ENCODE results near the gene ZMIZ1.

Gene ZMIZ1

DNA sequence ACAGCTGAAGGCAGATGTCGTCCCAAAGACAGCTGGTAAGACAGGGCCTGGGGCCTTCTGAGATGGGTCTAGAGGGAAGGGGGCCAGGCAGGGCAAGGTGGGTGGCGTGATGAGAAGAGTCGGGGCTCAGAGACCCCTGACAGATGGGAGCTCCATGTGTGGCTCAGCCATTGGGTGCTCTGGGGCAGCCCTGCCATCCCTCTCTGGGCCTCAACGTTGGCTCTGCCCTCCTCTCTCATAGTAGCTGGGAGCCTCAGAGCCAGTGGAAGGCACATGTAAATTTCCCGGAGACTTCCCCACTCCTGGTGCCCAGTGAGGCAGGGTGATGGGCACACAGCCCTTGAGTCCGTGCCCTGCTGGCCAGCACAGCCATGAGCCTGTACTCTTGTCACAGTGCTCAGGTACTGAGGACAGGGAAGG lies 280.3 kb downstream of the ZMIZ1 start:
- no peak for DNase-seq

DNA sequence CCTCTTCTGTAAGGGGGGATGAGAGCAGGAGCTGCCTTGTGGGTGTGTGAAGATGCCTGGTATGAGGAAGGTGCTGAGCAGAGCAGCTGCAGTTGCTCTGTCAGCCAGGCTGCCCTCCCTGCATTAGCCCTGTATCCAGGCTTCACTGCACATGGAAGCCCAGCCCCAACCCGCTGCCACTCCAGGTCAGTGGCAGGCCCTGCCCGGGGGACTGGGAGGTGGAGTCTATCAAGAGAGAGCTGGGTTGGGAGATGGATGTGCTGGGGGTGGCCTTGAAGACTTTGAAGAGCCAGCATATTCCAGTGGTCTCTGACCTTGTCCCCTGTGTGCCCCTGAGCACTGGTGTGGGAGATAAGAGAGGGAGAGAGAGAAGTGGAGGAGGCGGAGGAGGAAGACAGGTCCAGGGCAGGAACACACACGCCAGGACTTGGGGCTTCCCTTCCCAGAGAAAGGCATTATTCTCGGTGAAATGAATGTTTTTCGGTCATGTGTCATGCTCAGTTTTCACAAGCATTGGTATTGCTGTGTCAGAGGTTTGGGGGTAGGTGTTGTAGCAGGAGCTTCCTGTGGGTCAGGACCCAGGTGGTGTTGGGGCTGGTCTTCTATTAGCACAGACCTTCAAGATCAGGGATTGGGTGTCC lies 281.1 kb downstream of the ZMIZ1 start:
- no peak for DNase-seq

DNA sequence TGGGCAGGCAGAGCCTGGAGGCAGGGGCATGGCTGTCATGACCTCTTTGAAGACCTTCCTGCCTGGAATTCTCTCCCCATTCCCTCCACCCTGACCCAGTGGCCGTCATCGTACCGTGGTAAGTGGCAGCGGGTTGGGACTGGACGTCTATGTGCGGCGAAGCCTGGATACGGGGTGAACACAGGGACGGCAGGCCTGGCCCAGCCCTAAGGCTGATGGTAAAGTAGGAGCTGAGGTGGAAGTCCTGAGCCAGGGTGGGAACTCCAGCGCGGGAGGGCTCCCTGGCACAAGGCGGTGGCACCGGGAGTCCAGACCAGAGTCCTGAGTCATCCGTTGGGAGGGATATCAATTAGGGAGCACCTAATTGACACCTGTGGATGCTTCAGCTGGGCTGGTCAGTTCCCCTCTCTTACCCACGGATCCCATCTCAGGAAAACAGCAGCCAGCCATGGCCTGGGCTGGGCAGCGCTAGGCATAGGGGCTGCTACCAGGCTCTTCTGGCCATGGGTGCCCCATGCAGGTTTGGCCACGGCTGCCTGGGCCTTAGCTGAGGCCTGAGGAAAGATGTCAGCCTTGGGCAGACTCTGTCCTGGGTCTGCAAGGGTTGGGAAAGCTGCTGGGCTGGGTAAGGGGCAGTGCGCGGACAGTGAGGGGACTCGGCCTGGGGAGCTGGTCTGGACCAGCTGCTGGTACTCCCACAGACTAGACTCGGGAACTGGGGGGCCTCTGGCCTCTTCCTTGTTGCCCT lies 281.8 kb downstream of the ZMIZ1 start:
- DNase-seq: no peak

DNA sequence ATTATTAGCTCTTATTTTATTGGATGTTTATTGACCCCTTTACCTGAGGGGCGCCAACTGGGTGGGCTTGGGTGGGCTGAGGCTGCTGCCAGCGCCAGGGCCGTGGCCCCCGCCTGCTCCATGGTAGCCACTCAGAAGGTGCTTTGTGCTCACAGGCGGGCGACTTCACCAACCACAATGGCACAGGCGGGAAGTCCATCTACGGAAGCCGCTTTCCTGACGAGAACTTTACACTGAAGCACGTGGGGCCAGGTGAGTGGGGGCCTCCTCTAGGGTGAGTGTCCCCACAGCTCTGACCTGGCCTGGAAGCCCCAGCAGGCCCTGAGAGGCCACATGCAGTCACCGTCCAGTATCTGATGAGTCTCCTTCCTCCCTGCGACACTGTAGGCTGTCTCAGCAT lies 282.6 kb downstream of the ZMIZ1 start:
- DNase-seq: no peak

DNA sequence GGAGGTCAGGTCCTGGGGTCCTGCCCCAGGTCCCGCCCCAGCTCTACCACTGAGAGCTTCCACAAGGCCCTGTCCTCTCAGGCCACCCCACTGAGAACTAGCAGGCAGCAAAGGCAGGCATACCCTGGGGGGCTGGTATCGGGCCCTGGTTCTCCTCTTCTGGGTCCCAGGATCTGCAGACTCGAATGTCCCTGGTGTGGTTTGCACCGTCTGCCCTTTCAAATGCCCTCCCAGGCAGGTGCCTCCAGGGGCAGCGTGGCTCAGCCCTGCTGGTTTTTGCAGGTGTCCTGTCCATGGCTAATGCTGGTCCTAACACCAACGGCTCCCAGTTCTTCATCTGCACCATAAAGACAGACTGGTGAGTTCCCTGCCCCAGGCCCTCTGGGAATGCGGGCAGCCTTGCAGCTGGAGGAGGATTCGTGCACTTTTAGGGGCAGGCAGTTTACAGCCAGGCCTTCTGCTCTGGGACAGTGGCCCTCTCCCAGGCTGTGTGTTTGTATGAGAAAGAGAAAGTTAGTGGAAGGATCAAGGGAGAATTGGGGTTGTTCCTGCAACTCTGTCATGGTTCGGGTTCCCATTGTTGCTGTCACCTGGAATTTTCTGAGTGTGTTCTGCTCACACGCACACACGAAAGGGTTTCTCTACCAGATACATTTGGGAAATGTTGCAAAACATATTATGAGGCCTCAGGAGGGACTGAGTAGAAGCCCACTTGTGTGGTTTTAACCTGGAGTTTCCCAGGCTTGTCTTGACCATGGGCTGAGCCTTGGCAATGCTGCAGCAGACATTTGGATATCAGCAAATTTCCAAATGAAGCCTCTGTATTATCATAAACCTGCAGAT lies 283.5 kb downstream of the ZMIZ1 start:
- DNase-seq: no peak

DNA sequence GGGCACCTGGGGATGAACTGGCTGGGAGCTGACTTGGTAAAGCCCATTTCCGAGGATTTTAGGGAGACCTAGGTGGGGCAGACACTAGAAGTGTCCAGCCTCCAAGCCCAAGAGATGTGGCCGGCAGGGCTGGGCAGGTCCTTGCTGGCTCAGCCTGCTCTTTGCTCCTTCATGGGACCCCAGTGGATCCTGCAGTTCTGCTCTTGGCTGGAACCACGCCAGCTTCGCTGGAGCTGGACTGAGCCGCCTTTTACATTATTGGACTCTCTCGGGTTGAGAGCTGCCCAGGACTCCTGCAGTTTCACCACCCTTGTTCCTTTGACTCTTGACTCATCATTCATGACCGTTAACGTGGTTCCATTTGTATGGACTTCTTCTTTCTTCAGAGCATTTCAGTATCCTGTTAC lies 284.2 kb downstream of the ZMIZ1 start:
- DNase-seq: no peak

DNA sequence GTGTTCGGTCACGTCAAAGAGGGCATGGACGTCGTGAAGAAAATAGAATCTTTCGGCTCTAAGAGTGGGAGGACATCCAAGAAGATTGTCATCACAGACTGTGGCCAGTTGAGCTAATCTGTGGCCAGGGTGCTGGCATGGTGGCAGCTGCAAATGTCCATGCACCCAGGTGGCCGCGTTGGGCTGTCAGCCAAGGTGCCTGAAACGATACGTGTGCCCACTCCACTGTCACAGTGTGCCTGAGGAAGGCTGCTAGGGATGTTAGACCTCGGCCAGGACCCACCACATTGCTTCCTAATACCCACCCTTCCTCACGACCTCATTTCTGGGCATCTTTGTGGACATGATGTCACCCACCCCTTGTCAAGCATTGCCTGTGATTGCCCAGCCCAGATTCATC lies 285.0 kb downstream of the ZMIZ1 start:
- no peak for DNase-seq

DNA sequence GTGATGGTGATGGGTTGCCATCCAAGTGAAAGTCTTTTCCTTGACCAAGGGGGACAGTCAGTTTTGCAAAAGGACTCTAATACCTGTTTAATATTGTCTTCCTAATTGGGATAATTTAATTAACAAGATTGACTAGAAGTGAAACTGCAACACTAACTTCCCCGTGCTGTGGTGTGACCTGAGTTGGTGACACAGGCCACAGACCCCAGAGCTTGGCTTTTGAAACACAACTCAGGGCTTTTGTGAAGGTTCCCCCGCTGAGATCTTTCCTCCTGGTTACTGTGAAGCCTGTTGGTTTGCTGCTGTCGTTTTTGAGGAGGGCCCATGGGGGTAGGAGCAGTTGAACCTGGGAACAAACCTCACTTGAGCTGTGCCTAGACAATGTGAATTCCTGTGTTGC lies 285.4 kb downstream of the ZMIZ1 start:
- DNase-seq: no peak

DNA sequence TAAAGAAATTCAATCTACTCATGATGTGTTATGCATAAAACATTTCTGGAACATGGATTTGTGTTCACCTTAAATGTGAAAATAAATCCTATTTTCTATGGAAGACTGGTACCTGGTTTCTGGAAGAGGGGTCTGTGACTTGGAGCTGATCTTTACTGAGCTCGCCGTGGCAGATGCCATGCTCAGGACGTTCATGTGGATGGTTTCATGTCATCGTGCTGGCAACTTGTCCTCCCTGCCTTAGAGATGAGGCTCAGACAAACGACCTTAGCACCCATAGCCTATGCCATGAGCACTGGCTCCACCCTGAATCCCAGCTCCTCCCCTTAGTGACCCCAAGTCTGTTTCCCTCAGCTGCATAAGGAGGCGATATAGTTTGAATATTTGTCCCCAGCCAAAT lies 285.8 kb downstream of the ZMIZ1 start:
- DNase-seq: no peak

DNA sequence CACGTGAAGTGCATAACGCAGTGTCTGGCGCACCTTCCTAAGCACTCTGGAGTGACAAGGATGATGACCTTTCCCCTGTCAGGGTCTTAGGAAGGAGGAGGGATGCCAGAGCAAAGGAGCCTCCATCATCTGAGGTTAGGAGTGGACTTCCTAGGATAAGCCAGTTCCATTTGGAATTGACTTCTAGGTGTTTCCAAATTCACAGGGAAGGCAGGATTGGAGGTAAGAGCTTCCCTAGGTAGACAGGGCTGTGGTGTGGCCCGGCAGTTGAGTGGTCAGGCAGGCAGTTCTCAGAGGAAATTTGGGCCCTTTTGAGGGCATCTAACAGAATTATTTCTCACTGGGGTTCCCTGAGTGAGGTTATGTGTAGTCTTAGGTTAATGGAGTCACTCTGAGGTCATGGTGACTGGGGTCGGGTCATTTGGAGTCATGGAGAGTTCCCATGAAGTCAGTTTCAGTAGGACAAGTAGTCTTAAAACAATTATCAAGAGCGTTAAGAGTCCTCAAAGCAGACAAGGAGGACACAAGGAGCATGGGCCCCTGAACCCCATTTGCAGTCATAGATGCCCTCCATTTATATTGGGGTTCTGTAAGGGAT lies 286.8 kb downstream of the ZMIZ1 start:
- no peak for DNase-seq

DNA sequence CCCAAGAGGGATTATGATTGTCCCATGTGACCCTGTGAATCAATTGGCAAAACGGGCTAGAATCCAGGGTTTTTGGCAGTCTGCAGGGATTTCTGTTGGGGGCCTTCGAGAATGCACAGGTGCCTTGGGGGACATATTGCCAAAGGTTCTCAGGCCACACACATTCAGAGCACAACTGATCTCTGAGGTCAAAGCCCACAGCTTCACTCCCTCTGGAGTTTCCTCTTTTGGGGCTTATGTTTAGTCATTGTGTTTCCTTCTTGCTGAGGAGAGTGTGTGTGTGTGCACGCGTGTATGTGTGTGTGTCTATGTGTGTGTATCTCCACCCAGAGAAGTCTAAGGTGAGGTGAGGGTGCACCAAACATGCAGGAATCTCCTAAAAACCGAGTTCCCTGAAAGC lies 287.3 kb downstream of the ZMIZ1 start:
- DNase-seq: no peak

DNA sequence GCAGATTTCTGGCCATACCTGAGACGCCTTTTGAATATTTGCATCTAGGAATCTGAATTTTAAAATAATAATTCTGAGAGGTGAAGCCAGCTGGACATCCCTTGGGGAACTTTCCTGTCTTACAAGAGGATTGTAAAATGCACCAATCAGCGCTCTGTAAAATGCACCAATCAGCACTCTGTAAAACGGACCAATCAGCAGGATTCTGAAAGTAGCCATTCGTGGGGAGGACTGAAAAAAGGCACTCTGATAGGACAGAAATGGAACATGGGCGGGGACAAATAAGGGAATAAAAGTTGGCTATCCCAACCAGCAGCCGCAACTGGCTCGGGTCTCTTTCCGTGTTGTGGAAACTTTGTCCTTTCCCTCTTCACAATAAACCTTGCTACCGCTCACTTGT lies 288.4 kb downstream of the ZMIZ1 start:
- DNase-seq: no peak

DNA sequence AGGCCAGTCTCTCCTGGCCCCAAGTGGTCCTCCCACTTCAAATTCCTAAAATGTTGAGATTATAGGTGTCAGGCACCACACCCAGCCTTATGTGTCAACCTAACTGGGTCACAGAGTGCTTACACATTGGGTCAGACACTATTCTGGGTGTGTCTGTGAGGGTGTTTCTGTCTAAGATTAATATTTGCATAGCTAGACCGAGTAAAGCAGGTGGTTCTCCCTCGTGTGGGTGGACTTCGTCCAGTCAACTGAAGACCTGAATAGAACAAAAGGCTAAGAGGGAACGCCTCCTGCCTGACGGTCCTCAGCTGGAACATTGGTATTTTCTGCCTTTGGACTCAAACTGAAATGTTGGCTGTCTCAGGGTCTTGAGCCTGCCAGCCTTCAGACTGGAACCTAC lies 290.0 kb downstream of the ZMIZ1 start:
- no peak for DNase-seq

DNA sequence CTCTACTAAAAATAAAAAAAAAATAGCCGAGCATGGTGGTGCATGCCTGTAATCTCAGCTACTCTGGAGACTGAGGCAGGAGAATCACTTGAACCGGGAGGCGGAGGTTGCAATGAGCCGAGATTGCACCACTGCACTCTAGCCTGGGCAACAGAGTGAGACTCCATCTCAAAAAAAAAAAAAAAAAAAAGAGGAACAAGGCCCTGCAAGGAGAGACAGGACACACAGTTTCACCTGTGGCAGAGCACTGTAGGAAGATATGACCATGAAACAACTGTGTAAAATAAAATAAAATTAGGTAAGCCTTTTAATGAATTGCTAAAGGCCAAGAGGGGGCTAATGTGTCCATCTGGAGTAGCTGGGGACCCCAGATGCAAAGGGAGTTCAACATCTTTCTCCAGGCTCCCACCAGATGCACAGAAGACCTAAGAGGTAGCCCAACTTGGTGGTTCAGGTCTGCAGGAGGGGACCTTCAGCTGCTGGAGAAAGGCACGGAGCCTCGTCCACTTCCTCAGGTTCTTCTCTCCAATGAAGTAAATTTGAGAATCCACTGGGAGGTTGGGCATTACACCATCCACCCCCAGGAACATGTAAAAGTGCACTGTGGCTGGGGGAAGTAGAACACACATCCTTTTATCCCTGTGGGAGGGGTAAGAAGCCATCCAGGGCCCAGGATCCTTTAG lies 291.2 kb downstream of the ZMIZ1 start:
- no peak for DNase-seq

DNA sequence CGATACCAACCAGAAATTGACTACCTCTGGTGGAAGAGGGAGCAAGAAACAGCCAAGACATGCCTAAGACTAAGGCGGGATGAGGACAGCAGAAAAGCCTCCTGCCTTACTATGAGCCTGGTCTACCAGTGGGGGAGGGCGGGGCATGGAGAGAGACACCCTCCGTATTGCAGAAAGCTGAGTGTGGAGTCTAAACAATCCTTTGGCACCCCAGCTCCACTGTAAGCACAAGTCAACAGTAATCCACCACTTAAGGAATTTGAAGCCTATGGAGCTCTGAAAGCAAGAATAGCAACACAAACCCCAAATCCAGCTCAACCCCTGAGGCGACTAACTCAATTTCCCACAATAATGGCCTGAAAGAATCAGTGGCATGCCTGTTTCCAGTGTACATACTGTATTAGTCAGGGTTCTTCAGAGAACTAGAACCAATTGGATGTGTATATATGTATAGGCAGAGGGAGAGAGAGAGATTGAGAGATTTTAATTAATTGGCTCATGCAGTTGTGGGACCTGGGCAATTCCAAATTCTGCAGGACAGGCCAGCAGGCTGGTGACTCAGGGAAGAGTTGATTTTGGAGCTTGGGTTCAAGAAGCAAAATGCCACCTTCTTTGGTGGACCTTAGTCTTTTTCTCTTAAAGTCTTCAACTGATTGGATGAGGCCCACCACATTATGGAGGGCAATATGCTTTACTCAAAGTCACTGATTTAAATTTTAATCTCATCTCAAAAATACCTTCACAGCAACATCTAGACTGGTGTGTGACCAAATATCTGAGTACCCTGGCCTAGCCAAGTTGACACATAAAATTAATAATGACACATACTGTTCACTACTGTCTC lies 292.0 kb downstream of the ZMIZ1 start:
- DNase-seq: no peak

DNA sequence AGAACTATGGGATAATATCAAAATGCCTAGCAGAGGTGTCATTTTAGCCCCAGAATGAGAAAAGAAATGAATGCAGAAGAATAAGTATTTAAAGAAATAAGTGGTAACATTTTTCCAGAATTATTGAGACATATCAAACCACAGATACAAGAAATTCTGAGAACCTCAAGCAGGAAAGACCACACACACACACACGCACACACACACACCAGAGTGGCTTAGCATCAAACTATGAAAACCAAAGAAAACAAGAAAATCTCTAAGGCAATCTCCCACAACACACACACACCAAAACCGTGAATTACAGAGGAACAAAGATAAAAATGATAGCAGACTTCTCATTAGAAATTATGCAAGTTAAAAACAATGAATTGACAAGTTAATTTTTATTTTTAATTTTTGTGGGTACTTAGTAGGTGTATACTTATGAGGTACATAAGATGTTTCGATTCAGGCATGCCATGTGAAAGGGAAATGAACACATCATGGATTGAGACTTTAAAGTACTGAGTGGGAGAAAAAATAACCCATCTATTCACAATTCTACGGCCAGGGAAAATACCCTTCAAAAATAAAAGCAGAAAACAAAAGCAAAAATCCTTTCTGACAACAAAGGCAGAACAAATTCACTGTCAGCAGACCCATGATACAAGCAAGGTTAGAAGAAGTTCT lies 293.1 kb downstream of the ZMIZ1 start:
- no peak for DNase-seq

Data from SW 1271 (cell line).